ENCODE data around the gene TMEM61. TPM values are rescaled to one million over a fixed set of nuclear protein-coding genes. Genes with fewer than 3 reads are reported as not detected.
A peak's percentile ranks its signal among the peaks of the same experiment; 100 is the strongest.

Gene TMEM61
- total RNA-seq, 4 donors from 2014 or later: 3.1 to 4.6 (median 4.4) TPM

DNA sequence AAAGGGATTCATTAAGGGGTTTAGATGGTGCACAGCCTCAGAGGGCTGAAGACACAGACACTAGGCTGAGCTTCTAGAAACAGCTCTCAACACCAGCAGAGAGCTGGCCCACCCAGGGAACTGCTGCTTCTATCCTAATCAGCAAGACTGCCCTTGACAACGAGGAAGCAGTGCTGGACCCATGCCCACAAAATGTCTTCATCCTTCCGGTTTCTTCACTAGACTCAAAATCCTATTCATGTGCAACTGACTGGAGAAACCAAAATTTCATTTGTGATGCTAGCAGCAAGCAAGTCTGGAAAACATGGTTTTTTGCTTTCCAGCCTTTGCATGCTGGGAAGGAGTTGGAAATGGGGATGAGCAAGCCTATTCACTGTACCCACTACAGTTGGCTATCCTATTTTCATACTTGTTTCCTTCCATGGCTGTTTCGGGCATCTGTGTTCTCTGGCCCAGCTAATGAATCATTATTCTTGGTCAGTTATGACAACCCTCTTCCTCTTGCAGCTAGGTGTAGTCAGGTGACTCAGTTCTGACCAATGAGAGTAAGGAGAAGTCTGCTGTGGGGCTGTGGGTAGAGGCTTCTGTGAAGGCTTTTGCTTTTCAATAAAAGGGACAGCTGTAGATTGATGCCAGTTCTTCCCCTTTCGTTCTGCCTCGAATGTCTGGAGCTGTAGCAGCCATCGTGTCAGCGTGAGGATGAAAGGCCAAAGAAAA lies 14.6 kb upstream of the TMEM61 start:
- WGBS, 2 donors: 41 to 64% methylated on average over 7 of the region's 7 CpGs
- intact Hi-C loops (cut with DNase I; ENCODE audit: low total_unique reads): no loop called here
- no peak overlapping the region for H3K4me3 ChIP-seq (ENCODE audit: low read depth, poor library complexity, severe bottlenecking)
- DNase-seq (ENCODE audit: low spot score in 2 of 2): peak; percentile 78 to 94
- no peak for TF ChIP-seq POLR2A (IDR thresholded peaks at IDR 0.05)
- TF ChIP-seq CTCF (IDR thresholded peaks at IDR 0.05): no peak

GRCh38 chr1:54967372-54967771 lies 13.1 kb upstream of the TMEM61 start:
- WGBS, 2 donors: 67 to 74% methylated on average over 5 of the region's 5 CpGs
- peak in 1 of 2 donors; percentile 36 for DNase-seq (ENCODE audit: low spot score in 2 of 2)
- no peak overlapping the region for H3K4me3 ChIP-seq (ENCODE audit: low read depth, poor library complexity, severe bottlenecking)
- intact Hi-C loops (cut with DNase I; ENCODE audit: low total_unique reads): no loop called here
- TF ChIP-seq POLR2A (IDR thresholded peaks at IDR 0.05) (no peak), CTCF (IDR thresholded peaks at IDR 0.05) (no peak)

- no peak for DNase-seq (ENCODE audit: low spot score in 2 of 2)
- TF ChIP-seq CTCF (IDR thresholded peaks at IDR 0.05): no peak
- TF ChIP-seq POLR2A (IDR thresholded peaks at IDR 0.05): no peak
- WGBS, 2 donors: 57 to 60% methylated on average over 4 of the region's 4 CpGs
- intact Hi-C loops (cut with DNase I; ENCODE audit: low total_unique reads): no loop called here
- H3K4me3 ChIP-seq (ENCODE audit: low read depth, poor library complexity, severe bottlenecking): no peak overlapping the region
These were observed 11.9 kb upstream of the TMEM61 start for GRCh38 chr1:54968551-54968950.

GRCh38 chr1:54969879-54970278 lies 10.5 kb upstream of the TMEM61 start:
- intact Hi-C loops (cut with DNase I; ENCODE audit: low total_unique reads): no loop called here
- H3K4me3 ChIP-seq (ENCODE audit: low read depth, poor library complexity, severe bottlenecking): no peak overlapping the region
- 82 to 95% methylated on average over 1 of the region's 1 CpG for WGBS, 2 donors
- TF ChIP-seq CTCF (IDR thresholded peaks at IDR 0.05): no peak
- no peak for TF ChIP-seq POLR2A (IDR thresholded peaks at IDR 0.05)
- DNase-seq (ENCODE audit: low spot score in 2 of 2): peak in 1 of 2 donors; percentile 31

DNA sequence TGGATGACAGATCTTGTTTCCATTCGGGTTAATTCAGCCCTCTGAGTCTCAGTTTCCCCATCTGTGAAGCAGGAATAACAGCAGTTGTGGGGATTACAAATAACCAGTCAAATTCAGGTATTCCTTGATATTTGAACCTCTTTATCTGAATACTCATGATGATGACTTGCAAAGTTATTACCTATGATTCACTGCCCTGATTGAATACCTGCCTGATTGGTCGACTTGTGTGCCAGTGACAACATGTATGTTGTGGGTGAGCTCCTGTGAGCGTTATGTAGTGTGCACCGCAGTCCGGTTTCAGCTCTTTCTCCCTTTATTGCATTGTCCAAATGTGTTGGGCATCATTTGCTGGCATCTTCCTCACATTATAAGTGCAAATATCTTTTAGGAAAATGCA lies 9.5 kb upstream of the TMEM61 start:
- intact Hi-C loops (cut with DNase I; ENCODE audit: low total_unique reads): no loop called here
- DNase-seq (ENCODE audit: low spot score in 2 of 2): peak in 1 of 2 donors; percentile 26
- no peak overlapping the region for H3K4me3 ChIP-seq (ENCODE audit: low read depth, poor library complexity, severe bottlenecking)
- TF ChIP-seq POLR2A (IDR thresholded peaks at IDR 0.05): no peak
- no peak for TF ChIP-seq CTCF (IDR thresholded peaks at IDR 0.05)
- WGBS, 2 donors: 72 to 81% methylated on average over 5 of the region's 5 CpGs

DNA sequence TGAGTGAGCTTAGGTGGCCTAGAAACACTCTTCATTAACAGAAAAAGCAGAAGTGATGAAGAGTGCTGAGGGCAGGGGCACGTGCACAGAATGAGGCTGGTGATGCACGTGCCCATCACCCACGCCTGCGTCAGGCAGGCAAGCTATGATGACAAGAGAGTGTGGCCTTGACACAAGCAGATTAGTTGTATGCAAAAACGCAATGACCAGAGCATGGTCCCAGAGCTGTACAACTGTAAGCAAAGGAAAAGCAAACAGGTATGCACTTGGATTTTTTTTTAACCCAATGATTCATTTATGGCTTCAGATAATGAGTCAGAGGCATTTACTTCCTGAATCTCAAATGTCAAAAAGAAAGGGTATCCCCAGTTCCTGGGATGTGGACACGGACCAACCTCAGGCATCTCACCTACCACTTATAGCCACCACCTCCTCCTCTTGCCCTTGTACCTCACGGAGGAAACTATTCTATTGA lies 9.1 kb upstream of the TMEM61 start:
- H3K4me3 ChIP-seq (ENCODE audit: low read depth, poor library complexity, severe bottlenecking): no peak overlapping the region
- no peak for DNase-seq (ENCODE audit: low spot score in 2 of 2)
- TF ChIP-seq POLR2A (IDR thresholded peaks at IDR 0.05) (no peak), CTCF (IDR thresholded peaks at IDR 0.05) (no peak)
- 68 to 71% methylated on average over 7 of the region's 7 CpGs for WGBS, 2 donors
- intact Hi-C loops (cut with DNase I; ENCODE audit: low total_unique reads): no loop called here

Measured in lower leg skin (tissue), 4 donors.